HEK293 (cell line): Measurements from ENCODE around the gene SH3GLB1.

ENCODE experiments used
- CTCF ChIA-PET: fragments of 350-600 bp; formaldehyde crosslinking; extraction: SDS; loops from one replicate; lab custom pipeline; 2021; ENCODE audit warnings: antibody characterized with exemption; lab: Yijun Ruan, JAX
- POLR2A ChIA-PET: fragments of 300-600 bp; formaldehyde crosslinking; extraction: SDS; loops from one replicate; lab custom pipeline; 2020; ENCODE audit warnings: antibody characterized with exemption, inconsistent platforms; lab: Yijun Ruan, JAX
- H3K27ac ChIP-seq: fragments of 200-500 bp; sonication (Bioruptor generic); 2 replicates; pipeline ENCODE4 v1.5.1; 2014; ENCODE audit warnings: low read depth, low read length, control low read depth, inconsistent platforms; ENCODE audit errors: extremely low read depth
- H3K36me3 ChIP-seq, 2 experiments: fragments of 200-500 bp in 1 of 2; sonication (Bioruptor generic) in 1 of 2; 1 replicate in 1 of 2; 2 replicates in 1 of 2; pipeline ENCODE4 v1.5.1; 2014 to 2017; ENCODE audit warnings: inconsistent platforms in 2 of 2, low read length in 2 of 2; ENCODE audit not compliant: control insufficient read depth in 2 of 2, insufficient read depth in 1 of 2
- H3K4me1 ChIP-seq: fragments of 200-500 bp; sonication (Bioruptor generic); 2 replicates; pipeline ENCODE4 v1.5.1; 2014; ENCODE audit warnings: mild to moderate bottlenecking, low read length, inconsistent platforms; ENCODE audit not compliant: control insufficient read depth, insufficient read depth
- H3K4me3 ChIP-seq: 2 replicates; pipeline ENCODE4 v1.5.1; 2011; ENCODE audit warnings: low read depth, mild to moderate bottlenecking, control low read depth, low read length, moderate library complexity
- H3K9me3 ChIP-seq: fragments of 200-500 bp; sonication (Bioruptor generic); 2 replicates; pipeline ENCODE4 v1.5.1; 2014; ENCODE audit warnings: low read depth, low read length, inconsistent platforms; ENCODE audit not compliant: control insufficient read depth, insufficient read depth
- EGR2 ChIP-seq: fragments of 450-650 bp; formaldehyde crosslinking; IDR thresholded peaks from 2 replicates; pipeline ENCODE4 v1.5.1; 2016; ENCODE audit warnings: low read depth, missing biosample characterization, missing genetic modification characterization
- GLIS1 ChIP-seq: fragments of 450-650 bp; formaldehyde crosslinking; IDR thresholded peaks from 2 replicates; pipeline ENCODE4 v1.5.1; 2016; ENCODE audit warnings: missing biosample characterization, missing genetic modification characterization
- PRDM6 ChIP-seq: fragments of 450-650 bp; formaldehyde crosslinking; IDR thresholded peaks from 2 replicates; pipeline ENCODE4 v1.5.1; 2017; ENCODE audit warnings: missing biosample characterization, missing genetic modification characterization
- SALL2 ChIP-seq: fragments of 450-650 bp; formaldehyde crosslinking; IDR thresholded peaks from 2 replicates; pipeline ENCODE4 v1.5.0; 2017; ENCODE audit warnings: missing biosample characterization, mild to moderate bottlenecking, missing genetic modification characterization, borderline replicate concordance
- WT1 ChIP-seq: fragments of 450-650 bp; formaldehyde crosslinking; IDR thresholded peaks from 2 replicates; pipeline ENCODE4 v1.5.1; 2016; ENCODE audit warnings: missing biosample characterization, missing genetic modification characterization
- ZBTB8A ChIP-seq: fragments of 450-650 bp; formaldehyde crosslinking; IDR thresholded peaks from 2 replicates; pipeline ENCODE4 v1.5.1; 2016; ENCODE audit warnings: missing biosample characterization, missing genetic modification characterization
- ZFP37 ChIP-seq: fragments of 450-650 bp; formaldehyde crosslinking; IDR thresholded peaks from 2 replicates; pipeline ENCODE4 v1.5.1; 2016; ENCODE audit warnings: missing biosample characterization, missing genetic modification characterization
- ZNF10 ChIP-seq: fragments of 450-650 bp; formaldehyde crosslinking; IDR thresholded peaks from 2 replicates; pipeline ENCODE4 v1.5.1; 2017; ENCODE audit warnings: missing biosample characterization, missing genetic modification characterization
- ZNF184 ChIP-seq: fragments of 450-650 bp; IDR thresholded peaks from 2 replicates; pipeline ENCODE4 v1.5.1; 2018; ENCODE audit warnings: missing biosample characterization, mild to moderate bottlenecking, missing genetic modification characterization
- ZNF23 ChIP-seq: fragments of 450-650 bp; formaldehyde crosslinking; IDR thresholded peaks from 2 replicates; pipeline ENCODE4 v1.5.1; 2016; ENCODE audit warnings: missing biosample characterization, missing genetic modification characterization, borderline replicate concordance
- ZNF280D ChIP-seq: fragments of 450-650 bp; formaldehyde crosslinking; IDR thresholded peaks from 2 replicates; pipeline ENCODE4 v1.5.1; 2016; ENCODE audit warnings: missing biosample characterization, missing genetic modification characterization
- ZNF335 ChIP-seq: fragments of 450-650 bp; formaldehyde crosslinking; conservative IDR thresholded peaks from 2 replicates; pipeline ENCODE4 v1.5.1; 2016; ENCODE audit warnings: missing biosample characterization, missing genetic modification characterization
- ZNF341 ChIP-seq: fragments of 450-650 bp; formaldehyde crosslinking; IDR thresholded peaks from 2 replicates; pipeline ENCODE4; 2016; ENCODE audit warnings: low read depth, missing biosample characterization, missing genetic modification characterization
- ZNF350 ChIP-seq: fragments of 450-650 bp; formaldehyde crosslinking; IDR thresholded peaks from 2 replicates; pipeline ENCODE4 v1.5.0; 2017; ENCODE audit warnings: missing biosample characterization, mild to moderate bottlenecking, missing genetic modification characterization
- ZNF366 ChIP-seq: fragments of 450-650 bp; formaldehyde crosslinking; conservative IDR thresholded peaks from 2 replicates; pipeline ENCODE4 v1.5.1; 2016; ENCODE audit warnings: missing biosample characterization, missing genetic modification characterization
- ZNF394 ChIP-seq: fragments of 450-650 bp; formaldehyde crosslinking; IDR thresholded peaks from 2 replicates; pipeline ENCODE4 v1.5.1; 2016; ENCODE audit warnings: missing biosample characterization, missing genetic modification characterization, mild to moderate bottlenecking, moderate library complexity, borderline replicate concordance
- ZNF529 ChIP-seq: fragments of 450-650 bp; formaldehyde crosslinking; IDR thresholded peaks from 2 replicates; pipeline ENCODE4 v1.5.1; 2017; ENCODE audit warnings: missing genetic modification characterization, missing biosample characterization; ENCODE audit not compliant: insufficient replicate concordance
- ZNF548 ChIP-seq: fragments of 450-650 bp; formaldehyde crosslinking; IDR thresholded peaks from 2 replicates; pipeline ENCODE4 v1.5.1; 2016; ENCODE audit warnings: missing biosample characterization, missing genetic modification characterization
- ZNF660 ChIP-seq: fragments of 450-650 bp; IDR thresholded peaks from 2 replicates; pipeline ENCODE4 v1.5.1; 2018; ENCODE audit warnings: missing biosample characterization, mild to moderate bottlenecking, missing genetic modification characterization
- TF ChIP-seq, protein P1 (sequence below): fragments of 450-650 bp; formaldehyde crosslinking; conservative IDR thresholded peaks from 2 replicates; pipeline ENCODE4 v1.5.1; 2016; ENCODE audit warnings: low read depth, missing biosample characterization, missing genetic modification characterization
- TF ChIP-seq, protein P2 (sequence below): fragments of 450-650 bp; formaldehyde crosslinking; IDR thresholded peaks from 2 replicates; pipeline ENCODE4 v1.5.1; 2016; ENCODE audit warnings: missing biosample characterization, missing genetic modification characterization

Gene SH3GLB1

GRCh38 chr1:86776108-86776507 is 71.7 kb downstream of the SH3GLB1 start (continued):
- TF ChIP-seq, protein P1, sequence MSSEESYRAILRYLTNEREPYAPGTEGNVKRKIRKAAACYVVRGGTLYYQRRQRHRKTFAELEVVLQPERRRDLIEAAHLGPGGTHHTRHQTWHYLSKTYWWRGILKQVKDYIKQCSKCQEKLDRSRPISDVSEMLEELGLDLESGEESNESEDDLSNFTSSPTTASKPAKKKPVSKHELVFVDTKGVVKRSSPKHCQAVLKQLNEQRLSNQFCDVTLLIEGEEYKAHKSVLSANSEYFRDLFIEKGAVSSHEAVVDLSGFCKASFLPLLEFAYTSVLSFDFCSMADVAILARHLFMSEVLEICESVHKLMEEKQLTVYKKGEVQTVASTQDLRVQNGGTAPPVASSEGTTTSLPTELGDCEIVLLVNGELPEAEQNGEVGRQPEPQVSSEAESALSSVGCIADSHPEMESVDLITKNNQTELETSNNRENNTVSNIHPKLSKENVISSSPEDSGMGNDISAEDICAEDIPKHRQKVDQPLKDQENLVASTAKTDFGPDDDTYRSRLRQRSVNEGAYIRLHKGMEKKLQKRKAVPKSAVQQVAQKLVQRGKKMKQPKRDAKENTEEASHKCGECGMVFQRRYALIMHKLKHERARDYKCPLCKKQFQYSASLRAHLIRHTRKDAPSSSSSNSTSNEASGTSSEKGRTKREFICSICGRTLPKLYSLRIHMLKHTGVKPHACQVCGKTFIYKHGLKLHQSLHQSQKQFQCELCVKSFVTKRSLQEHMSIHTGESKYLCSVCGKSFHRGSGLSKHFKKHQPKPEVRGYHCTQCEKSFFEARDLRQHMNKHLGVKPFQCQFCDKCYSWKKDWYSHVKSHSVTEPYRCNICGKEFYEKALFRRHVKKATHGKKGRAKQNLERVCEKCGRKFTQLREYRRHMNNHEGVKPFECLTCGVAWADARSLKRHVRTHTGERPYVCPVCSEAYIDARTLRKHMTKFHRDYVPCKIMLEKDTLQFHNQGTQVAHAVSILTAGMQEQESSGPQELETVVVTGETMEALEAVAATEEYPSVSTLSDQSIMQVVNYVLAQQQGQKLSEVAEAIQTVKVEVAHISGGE (tag by site-specific recombination) = no peak
- TF ChIP-seq PRDM6 (tag by site-specific recombination) (no peak), EGR2 (tag by site-specific recombination) (no peak), ZNF341 (no peak), ZNF366 (tag by site-specific recombination) (no peak), ZFP37 (no peak), SALL2 (no peak), ZNF548 (tag by site-specific recombination) (no peak), ZNF23 (tag by site-specific recombination) (no peak), ZNF335 (no peak), ZNF280D (tag by site-specific recombination) (no peak)
- TF ChIP-seq, protein P2, sequence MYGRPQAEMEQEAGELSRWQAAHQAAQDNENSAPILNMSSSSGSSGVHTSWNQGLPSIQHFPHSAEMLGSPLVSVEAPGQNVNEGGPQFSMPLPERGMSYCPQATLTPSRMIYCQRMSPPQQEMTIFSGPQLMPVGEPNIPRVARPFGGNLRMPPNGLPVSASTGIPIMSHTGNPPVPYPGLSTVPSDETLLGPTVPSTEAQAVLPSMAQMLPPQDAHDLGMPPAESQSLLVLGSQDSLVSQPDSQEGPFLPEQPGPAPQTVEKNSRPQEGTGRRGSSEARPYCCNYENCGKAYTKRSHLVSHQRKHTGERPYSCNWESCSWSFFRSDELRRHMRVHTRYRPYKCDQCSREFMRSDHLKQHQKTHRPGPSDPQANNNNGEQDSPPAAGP (tag by site-specific recombination) = no peak

- H3K27ac ChIP-seq = peak overlapping the region; percentile 53
- no peak overlapping the region for H3K4me3 ChIP-seq
- no peaks in the 10 kb centered on the region for H3K36me3 ChIP-seq
- ChIA-PET CTCF (interaction anchor here (3.5 kb wide), 1 partner anchor 186 kb away, joined by 16 read pairs; no protein-coding TSS in a partner anchor), POLR2A (no interaction called here)
- H3K9me3 ChIP-seq = no peaks in the 10 kb centered on the region
- H3K4me1 ChIP-seq = peaks cover 34% of the 10 kb centered on the region
- TF ChIP-seq, protein P1 (tag by site-specific recombination) = no peak
- TF ChIP-seq ZNF10 = peak; percentile 75
- no peak for TF ChIP-seq WT1 (tag by site-specific recombination)
- 0 out of 2 replicates have a peak, but pooled peaks have one; percentile 16 for TF ChIP-seq ZNF184 (tag by site-specific recombination)
- peak; percentile 11; the same call in 1 of the 2 replicates for TF ChIP-seq ZNF660
- TF ChIP-seq PRDM6 (tag by site-specific recombination) = peak; percentile 73
- TF ChIP-seq GLIS1 = 0 out of 2 replicates have a peak, but pooled peaks have one; percentile 31
- no peak for TF ChIP-seq ZNF394 (tag by site-specific recombination)
- TF ChIP-seq ZNF529 (tag by site-specific recombination) = no peak
- TF ChIP-seq ZBTB8A (tag by site-specific recombination) = no peak
- no peak for TF ChIP-seq ZNF350 (tag by site-specific recombination)
These were observed 74.3 kb downstream of the SH3GLB1 start for GRCh38 chr1:86778569-86779239.
